Colonic mucosa (tissue), 4 donors: ENCODE data around the gene TNFRSF18. TPM values are rescaled to one million over a fixed set of nuclear protein-coding genes. Genes with fewer than 3 reads are reported as not detected.
"Not testable (repeated sequence)": the region's sequence is repeated elsewhere in the genome, so short reads cannot be mapped to it uniquely, and the experiment has no call there.

ENCODE experiments used
- DNase-seq: peaks from one replicate; pipeline ENCODE4 v3.0.0-alpha.2; 2020
- H3K27ac ChIP-seq: fragments of 200-600 bp; one replicate; pipeline ENCODE4 v1.8.0; 2021
- H3K27me3 ChIP-seq: fragments of 200-600 bp; one replicate; pipeline ENCODE4 v1.8.0; 2021
- H3K36me3 ChIP-seq: fragments of 200-600 bp; one replicate; pipeline ENCODE4 v1.8.0; 2021
- H3K4me1 ChIP-seq: fragments of 200-600 bp; one replicate; pipeline ENCODE4 v1.8.0; 2021; ENCODE audit warnings: mild to moderate bottlenecking
- H3K4me3 ChIP-seq: fragments of 200-600 bp; one replicate; pipeline ENCODE4 v1.8.0; 2021
- H3K9ac ChIP-seq, 2 donors: one replicate each; pipeline ENCODE4 v1.7.0; 2013; ENCODE audit warnings: control low read depth in 2 of 2, low read depth in 2 of 2, low read length in 2 of 2
- H3K9me3 ChIP-seq: fragments of 200-600 bp; one replicate; pipeline ENCODE4 v1.8.0; 2021
- CTCF ChIP-seq: fragments of 200-600 bp; IDR thresholded peaks from one replicate; pipeline ENCODE4 v1.8.0; 2022; ENCODE audit warnings: antibody characterized with exemption, mild to moderate bottlenecking
- intact Hi-C: fragments of 100-400 bp; cut with DNase I; formaldehyde crosslinking; loops from one replicate; pipeline ENCODE4 v1.14.1; 2022
- total RNA-seq, 2 donors: library from RNA; stranded (reverse); fragmentation: NEBNext Ultra II Directional in 1 of 2; extraction: Animal tissue kit (Norgen Biotek cat#: 25700) in 1 of 2; gene quantifications; one replicate each; pipeline ENCODE4 v1.2.1, GENCODE V29; 2021
- donor health status: healthy.
- donor health status: DM: no; HTN: no; CAD: no.
- donor health status: DM: no; HTN: no; CAD: no.

TNFRSF18 gene
- total RNA-seq, 2 donors from 2014 or later: 0.61 to 1.7 TPM

GRCh38 chr1:1178794-1179331, 27.5 kb downstream of the TNFRSF18 start:
- no peak for TF ChIP-seq CTCF
- H3K4me3 ChIP-seq: no peak overlapping the region
- H3K27ac ChIP-seq: no peak overlapping the region
- H3K9me3 ChIP-seq: no peaks in the 10 kb centered on the region
- no peak for DNase-seq
- peaks cover 4% of the 10 kb centered on the region for H3K27me3 ChIP-seq
- H3K9ac ChIP-seq: no peak overlapping the region
- intact Hi-C loops: loop anchor here (10.0 kb wide), 1 partner anchor 46 kb away; no protein-coding TSS in a partner anchor
- H3K36me3 ChIP-seq: no peaks in the 10 kb centered on the region
- H3K4me1 ChIP-seq: no peaks in the 10 kb centered on the region

- Histone ChIP-seq H3K9me3 (no peaks in the 10 kb centered on the region), H3K4me1 (no peaks in the 10 kb centered on the region), H3K27ac (no peak overlapping the region), H3K27me3 (peaks cover 4% of the 10 kb centered on the region), H3K4me3 (no peak overlapping the region), H3K9ac (no peak overlapping the region), H3K36me3 (no peaks in the 10 kb centered on the region)
- TF ChIP-seq CTCF: no peak
- intact Hi-C loops: loop anchor here (10.0 kb wide), 1 partner anchor 47 kb away; no protein-coding TSS in a partner anchor
- no peak for DNase-seq
Measured at GRCh38 chr1:1177452-1178206, 28.8 kb downstream of the TNFRSF18 start.

- no peaks in the 10 kb centered on the region for H3K4me1 ChIP-seq
- intact Hi-C loops: loop anchor here (10.0 kb wide), 1 partner anchor 48 kb away; no protein-coding TSS in a partner anchor
- H3K27me3 ChIP-seq: peaks cover 10% of the 10 kb centered on the region
- DNase-seq: no peak
- H3K9ac ChIP-seq: no peak overlapping the region
- H3K4me3 ChIP-seq: no peak overlapping the region
- H3K36me3 ChIP-seq: no peaks in the 10 kb centered on the region
- no peak for TF ChIP-seq CTCF
- no peaks in the 10 kb centered on the region for H3K9me3 ChIP-seq
- no peak overlapping the region for H3K27ac ChIP-seq
Measured at GRCh38 chr1:1176931-1177330, 29.5 kb downstream of the TNFRSF18 start.

- H3K4me1 ChIP-seq, H3K27ac ChIP-seq, H3K9me3 ChIP-seq, DNase-seq, H3K36me3 ChIP-seq, H3K9ac ChIP-seq, H3K4me3 ChIP-seq: not testable (repeated sequence)
- intact Hi-C loops: loop anchor here (10.0 kb wide), 1 partner anchor 49 kb away; no protein-coding TSS in a partner anchor
- H3K27me3 ChIP-seq: peaks cover 11% of the 10 kb centered on the region
Measured at GRCh38 chr1:1176063-1176761, 30.2 kb downstream of the TNFRSF18 start.

GRCh38 chr1:1175221-1176062, 30.9 kb downstream of the TNFRSF18 start:
- Histone ChIP-seq H3K9me3 (no peaks in the 10 kb centered on the region), H3K9ac (no peak overlapping the region), H3K4me1 (no peaks in the 10 kb centered on the region), H3K27me3 (peaks cover 11% of the 10 kb centered on the region), H3K4me3 (no peak overlapping the region), H3K27ac (no peak overlapping the region), H3K36me3 (no peaks in the 10 kb centered on the region)
- TF ChIP-seq CTCF: no peak
- no peak for DNase-seq
- intact Hi-C loops: loop anchor here (10.0 kb wide), 1 partner anchor 49 kb away; no protein-coding TSS in a partner anchor
